Measurements from ENCODE around the gene CFAP54.

CFAP54 gene

DNA sequence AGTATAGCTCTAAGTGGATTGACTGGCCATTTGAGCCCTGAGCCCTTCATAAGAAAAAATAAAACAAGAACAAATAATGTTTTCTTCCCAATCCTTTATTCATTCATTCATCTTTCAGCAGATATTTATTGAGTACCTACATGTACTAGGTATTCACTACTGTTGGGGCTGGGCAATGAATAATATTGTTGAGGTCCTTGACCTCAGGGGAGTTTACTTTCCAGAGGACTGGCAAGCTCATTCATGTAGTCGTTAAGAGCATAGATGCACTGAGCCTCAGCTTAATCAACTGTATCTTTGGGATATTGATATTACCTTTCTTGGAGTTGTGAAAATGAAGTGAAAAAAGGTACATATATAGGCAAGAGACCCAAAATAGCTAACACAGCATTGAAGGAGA, 7.6 kb downstream of the CFAP54 start:
- TF ChIP-seq, protein P1, sequence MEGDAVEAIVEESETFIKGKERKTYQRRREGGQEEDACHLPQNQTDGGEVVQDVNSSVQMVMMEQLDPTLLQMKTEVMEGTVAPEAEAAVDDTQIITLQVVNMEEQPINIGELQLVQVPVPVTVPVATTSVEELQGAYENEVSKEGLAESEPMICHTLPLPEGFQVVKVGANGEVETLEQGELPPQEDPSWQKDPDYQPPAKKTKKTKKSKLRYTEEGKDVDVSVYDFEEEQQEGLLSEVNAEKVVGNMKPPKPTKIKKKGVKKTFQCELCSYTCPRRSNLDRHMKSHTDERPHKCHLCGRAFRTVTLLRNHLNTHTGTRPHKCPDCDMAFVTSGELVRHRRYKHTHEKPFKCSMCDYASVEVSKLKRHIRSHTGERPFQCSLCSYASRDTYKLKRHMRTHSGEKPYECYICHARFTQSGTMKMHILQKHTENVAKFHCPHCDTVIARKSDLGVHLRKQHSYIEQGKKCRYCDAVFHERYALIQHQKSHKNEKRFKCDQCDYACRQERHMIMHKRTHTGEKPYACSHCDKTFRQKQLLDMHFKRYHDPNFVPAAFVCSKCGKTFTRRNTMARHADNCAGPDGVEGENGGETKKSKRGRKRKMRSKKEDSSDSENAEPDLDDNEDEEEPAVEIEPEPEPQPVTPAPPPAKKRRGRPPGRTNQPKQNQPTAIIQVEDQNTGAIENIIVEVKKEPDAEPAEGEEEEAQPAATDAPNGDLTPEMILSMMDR (IDR thresholded peaks at IDR 0.05; ENCODE audit: extremely low read depth, missing control alignments) = no peak
- no peak for DNase-seq (ENCODE audit: low spot score)

DNA sequence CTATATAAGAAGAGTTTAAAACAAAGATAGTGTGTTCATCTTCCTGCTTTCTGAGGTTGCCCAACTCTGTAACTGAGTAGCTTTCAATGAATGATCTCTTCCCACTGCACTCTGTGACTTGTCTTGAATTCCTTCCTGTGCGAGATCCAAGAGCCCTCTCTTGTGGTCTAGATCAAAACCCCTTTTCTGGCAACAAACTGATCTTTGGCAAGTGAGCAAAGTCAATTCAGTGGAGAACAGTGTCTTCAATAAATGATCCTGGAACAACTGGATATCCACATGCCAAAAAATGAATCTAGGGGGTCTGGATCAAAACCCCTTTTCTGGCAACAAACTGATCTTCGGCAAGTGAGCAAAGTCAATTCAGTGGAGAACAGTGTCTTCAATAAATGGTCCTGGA, 8.5 kb downstream of the CFAP54 start:
- DNase-seq (ENCODE audit: low spot score) = no peak
- TF ChIP-seq, protein P1 (IDR thresholded peaks at IDR 0.05; ENCODE audit: extremely low read depth, missing control alignments) = no peak

DNA sequence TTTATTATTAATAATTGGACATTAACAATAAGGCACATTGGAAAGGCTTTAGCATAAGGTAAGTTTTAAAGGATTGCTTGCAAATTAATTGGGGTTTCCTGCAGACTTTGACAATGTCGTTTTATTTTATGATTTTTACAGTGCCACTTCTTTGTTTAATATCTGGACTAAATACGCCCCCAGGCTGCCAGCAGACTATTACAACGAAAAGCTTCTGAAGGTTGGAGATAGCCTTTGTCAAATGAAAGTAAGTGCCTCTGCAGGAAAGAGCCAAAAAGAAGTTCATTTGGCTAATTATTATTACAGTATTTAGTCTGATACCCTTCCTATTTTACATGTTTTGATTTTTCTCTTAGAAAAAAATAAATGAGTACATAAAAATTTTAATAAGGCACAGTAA, 11.3 kb downstream of the CFAP54 start:
- DNase-seq (ENCODE audit: low spot score) = no peak
- TF ChIP-seq, protein P1 (IDR thresholded peaks at IDR 0.05; ENCODE audit: extremely low read depth, missing control alignments) = no peak

DNA sequence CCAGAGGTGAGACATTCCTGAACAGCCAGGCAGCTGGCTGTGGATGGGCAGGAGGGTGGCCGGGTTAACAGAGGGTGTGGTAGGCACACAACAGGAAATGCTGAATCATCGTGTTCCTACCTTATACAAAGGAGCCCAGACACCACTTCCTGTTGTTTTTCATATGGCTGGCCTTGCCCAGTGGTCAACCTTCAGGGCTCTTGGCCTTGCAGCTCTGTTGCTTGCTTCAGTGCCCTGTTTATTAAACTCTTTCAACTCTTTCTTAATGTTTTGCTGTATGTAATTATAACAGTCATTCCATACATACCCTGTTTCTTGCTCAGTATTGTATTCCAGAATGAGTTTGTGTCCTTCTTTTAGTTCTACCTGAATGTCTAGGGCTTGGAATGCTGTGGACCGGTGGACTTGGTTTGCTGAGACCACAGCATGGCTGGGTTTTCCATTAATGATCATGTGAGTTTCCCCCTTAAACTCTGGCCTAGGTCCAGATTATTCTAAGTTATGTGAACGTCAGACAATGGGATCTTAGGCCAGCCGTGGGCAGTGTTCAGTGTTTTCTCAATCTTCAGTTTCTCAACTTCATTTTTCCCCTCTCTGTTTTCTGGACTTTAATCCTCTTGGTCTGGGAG, 11.9 kb downstream of the CFAP54 start:
- TF ChIP-seq, protein P1 (IDR thresholded peaks at IDR 0.05; ENCODE audit: extremely low read depth, missing control alignments) = no peak
- DNase-seq (ENCODE audit: low spot score) = peak; percentile 25

DNA sequence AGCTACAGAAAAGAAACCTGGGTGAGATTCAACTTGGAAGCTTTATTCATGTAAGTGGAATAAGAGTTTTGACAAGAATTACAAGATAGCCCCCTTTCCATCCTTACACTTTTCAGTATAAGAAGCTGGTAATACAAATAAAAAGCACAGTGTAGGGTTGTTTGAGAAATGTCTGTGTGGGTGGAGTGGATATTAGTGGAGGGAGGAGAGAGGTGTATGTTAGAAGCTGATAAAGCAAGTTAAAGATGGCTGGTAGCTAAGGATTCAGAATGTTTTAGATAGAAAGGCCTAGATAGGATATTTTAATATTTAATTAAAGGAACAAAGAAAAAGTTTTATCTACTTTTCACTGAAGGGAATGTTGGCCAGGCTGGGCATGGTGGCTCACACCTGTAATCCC, 12.5 kb downstream of the CFAP54 start:
- no peak for DNase-seq (ENCODE audit: low spot score)
- TF ChIP-seq, protein P1 (IDR thresholded peaks at IDR 0.05; ENCODE audit: extremely low read depth, missing control alignments) = no peak

DNA sequence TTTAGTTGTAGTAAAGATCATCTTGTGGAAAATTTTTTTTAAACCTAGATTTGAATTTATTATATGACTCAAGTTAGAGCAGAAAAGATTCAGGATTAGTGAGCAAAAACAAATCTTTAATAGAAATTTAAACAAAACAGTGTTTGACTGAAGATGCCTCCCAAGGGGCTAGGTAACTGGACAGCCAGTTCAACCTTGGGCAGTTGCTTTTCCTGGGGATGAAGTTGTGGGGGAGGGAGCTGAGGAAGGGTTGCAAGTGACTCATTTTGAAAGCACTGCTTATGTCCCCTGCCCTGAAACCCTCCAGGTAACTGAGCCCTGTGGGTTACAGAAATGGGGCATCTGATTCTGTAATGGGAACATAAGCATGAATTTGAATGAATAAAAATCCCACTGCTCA, 13.1 kb downstream of the CFAP54 start:
- no peak for DNase-seq (ENCODE audit: low spot score)
- TF ChIP-seq, protein P1 (IDR thresholded peaks at IDR 0.05; ENCODE audit: extremely low read depth, missing control alignments) = no peak

DNA sequence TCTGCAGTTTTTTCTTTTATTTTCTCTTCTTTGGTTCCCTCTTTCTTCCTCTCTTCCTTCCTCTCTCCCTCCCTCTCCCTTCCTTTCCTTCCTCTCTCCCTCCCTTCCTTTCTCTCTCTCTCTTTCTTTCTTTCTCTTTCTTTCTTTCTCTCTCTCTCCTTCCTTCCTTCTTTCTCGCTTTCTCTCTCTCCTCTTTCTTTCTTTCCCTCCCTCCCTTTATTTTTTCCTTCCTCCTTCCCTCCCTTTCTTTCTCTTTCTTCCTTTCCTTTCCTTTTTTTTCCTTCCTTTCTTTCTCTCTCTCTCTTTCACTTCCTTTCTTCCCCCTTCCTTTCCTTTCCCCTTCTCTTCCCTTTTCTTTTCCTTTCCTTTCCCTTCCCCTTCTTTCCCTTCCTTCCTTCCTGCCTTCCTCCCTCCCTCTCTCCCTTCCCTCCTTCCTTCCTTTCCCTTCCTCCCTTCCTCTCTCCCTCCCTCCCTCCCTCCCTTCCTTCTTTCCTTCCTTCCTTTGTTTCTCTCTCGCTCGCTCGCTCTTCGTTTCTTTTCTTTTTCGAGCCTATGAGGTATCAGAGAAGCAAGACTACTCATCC, 13.7 kb downstream of the CFAP54 start:
- TF ChIP-seq, protein P1 (IDR thresholded peaks at IDR 0.05; ENCODE audit: extremely low read depth, missing control alignments) = no peak
- DNase-seq (ENCODE audit: low spot score) = no peak

All from GM20000 (cell line).